Body of pancreas (tissue), 4 donors: ENCODE data around the gene SLC10A3. TPM values are rescaled to one million over a fixed set of nuclear protein-coding genes. Genes with fewer than 3 reads are reported as not detected.

ENCODE experiments used
- ATAC-seq: fragments of 150-250 bp; one replicate; pipeline ENCODE4 v1.9.1; 2016
- DNase-seq, 4 donors: peaks; one replicate each; pipeline ENCODE4 v3.0.0-alpha.2; 2019
- H3K27ac ChIP-seq, 4 donors: fragments of 200-600 bp; sonication (generic); 1 replicate in 3 of 4; 2 replicates in 1 of 4; pipeline versions ENCODE4 v1.5.1 to v1.6.1; 2016 to 2019; ENCODE audit warnings: mild to moderate bottlenecking in 1 of 4, mixed read lengths in 1 of 4, moderate library complexity in 1 of 4
- H3K27me3 ChIP-seq, 2 donors: fragments of 200-600 bp; sonication (generic); one replicate each; pipeline ENCODE4 v1.6.0; 2016; ENCODE audit warnings: mild to moderate bottlenecking in 1 of 2
- H3K36me3 ChIP-seq, 2 donors: fragments of 200-600 bp; sonication (generic); replicated peaks in 1 of 2; 2 replicates each; pipeline ENCODE4 v1.5.1; 2016; ENCODE audit warnings: low read depth in 2 of 2; ENCODE audit not compliant: insufficient read depth in 1 of 2
- H3K4me1 ChIP-seq: fragments of 200-600 bp; sonication (generic); one replicate; pipeline ENCODE4 v1.6.0; 2016
- H3K4me3 ChIP-seq, 2 donors: fragments of 200-600 bp; sonication (generic); 1 replicate in 1 of 2; 2 replicates in 1 of 2; pipeline ENCODE4 v1.5.1; 2016 to 2019
- H3K9me3 ChIP-seq, 3 donors: fragments of 200-600 bp; sonication (generic); 1 replicate in 2 of 3; 2 replicates in 1 of 3; pipeline ENCODE4 v1.5.1; 2016
- CTCF ChIP-seq, 7 experiments: fragments of 450-650 bp in 4 of 7; fragments of 200-600 bp in 3 of 7; sonication (generic) in 3 of 7; IDR thresholded peaks; one replicate each; pipeline ENCODE4 v1.5.1; 2016 to 2019; ENCODE audit warnings: antibody characterized with exemption in 7 of 7
- POLR2A ChIP-seq, 3 donors: fragments of 450-650 bp; IDR thresholded peaks; one replicate each; pipeline ENCODE4 v1.6.1; 2016; ENCODE audit warnings: antibody characterized with exemption in 3 of 3, mild to moderate bottlenecking in 2 of 3
- WGBS, 2 donors: methylation state at CpG; one replicate each; pipeline ENCODE4 v1.1.5; 2017; 5-methylcytosine and 5-hydroxymethylcytosine counted together
- intact Hi-C: fragments of 100-400 bp; cut with DNase I; formaldehyde crosslinking; loops from one replicate; pipeline ENCODE4 v1.15.1; 2023
- total RNA-seq, 2 donors: library from RNA; depleted of rRNA; stranded (reverse); fragments of >200 nt; gene quantifications; one replicate each; pipeline ENCODE4 v1.1.0, GENCODE V29; 2016

Gene SLC10A3
- total RNA-seq, 2 donors from 2014 or later = 18.9 to 24.7 TPM

GRCh38 chrX:154473683-154474082, 16.7 kb downstream of the SLC10A3 start:
- no peak overlapping the region for H3K27ac ChIP-seq
- no peaks in the 10 kb centered on the region for H3K27me3 ChIP-seq
- ATAC-seq (no peak), DNase-seq (no peak)
- WGBS, 2 donors = 64 to 72% methylated on average over 3 to 5 of the region's 7 CpGs
- no peak for TF ChIP-seq CTCF (IDR thresholded peaks at IDR 0.05)
- no peak for TF ChIP-seq POLR2A (IDR thresholded peaks at IDR 0.05)
- H3K36me3 ChIP-seq = peaks cover 0 to 2% of the 10 kb centered on the region in 2 donors
- intact Hi-C loops = no loop called here
- H3K4me3 ChIP-seq = no peak overlapping the region
- H3K4me1 ChIP-seq = peaks cover 6% of the 10 kb centered on the region
- no peaks in the 10 kb centered on the region for H3K9me3 ChIP-seq

- Histone ChIP-seq H3K9me3 (no peaks in the 10 kb centered on the region), H3K36me3 (peaks cover 0 to 2% of the 10 kb centered on the region in 2 donors), H3K4me3 (no peak overlapping the region), H3K27me3 (no peaks in the 10 kb centered on the region), H3K27ac (no peak overlapping the region), H3K4me1 (peaks cover 3% of the 10 kb centered on the region)
- WGBS, 2 donors = 75 to 85% methylated on average over 13 to 20 of the region's 28 CpGs
- DNase-seq = no peak
- ATAC-seq = no peak
- no peak for TF ChIP-seq CTCF (IDR thresholded peaks at IDR 0.05)
- no peak for TF ChIP-seq POLR2A (IDR thresholded peaks at IDR 0.05)
- intact Hi-C loops = no loop called here
Measured at GRCh38 chrX:154472685-154473632, 17.5 kb downstream of the SLC10A3 start.

- H3K27me3 ChIP-seq = no peaks in the 10 kb centered on the region
- DNase-seq = no peak
Measured at GRCh38 chrX:154471839-154472684, 18.4 kb downstream of the SLC10A3 start.

GRCh38 chrX:154470914-154471568, 19.4 kb downstream of the SLC10A3 start:
- ATAC-seq (no peak), DNase-seq (no peak)
- no peak overlapping the region for H3K27ac ChIP-seq
- H3K36me3 ChIP-seq = peaks cover 0 to 2% of the 10 kb centered on the region in 2 donors
- H3K4me3 ChIP-seq = no peak overlapping the region
- no peaks in the 10 kb centered on the region for H3K4me1 ChIP-seq
- no peaks in the 10 kb centered on the region for H3K27me3 ChIP-seq
- no peaks in the 10 kb centered on the region for H3K9me3 ChIP-seq
- no peak for TF ChIP-seq CTCF (IDR thresholded peaks at IDR 0.05)
- TF ChIP-seq POLR2A (IDR thresholded peaks at IDR 0.05) = no peak
- intact Hi-C loops = no loop called here
- whole genome bisulfite sequencing, 2 donors = 93 to 96% methylated on average over 5 to 17 of the region's 23 CpGs

More at GRCh38 chrX:154471839-154472684, 18.4 kb downstream of the SLC10A3 start:
- no peak overlapping the region for H3K4me3 ChIP-seq
- no peaks in the 10 kb centered on the region for H3K9me3 ChIP-seq
- no peaks in the 10 kb centered on the region for H3K4me1 ChIP-seq
- WGBS, 2 donors = 86 to 93% methylated on average over 14 to 17 of the region's 23 CpGs
- TF ChIP-seq CTCF (IDR thresholded peaks at IDR 0.05) (no peak), POLR2A (IDR thresholded peaks at IDR 0.05) (no peak)
- H3K27ac ChIP-seq = no peak overlapping the region
- H3K36me3 ChIP-seq = peaks cover 0 to 2% of the 10 kb centered on the region in 2 donors
- intact Hi-C loops = no loop called here
- ATAC-seq = no peak
